Effector memory CD4-positive, alpha-beta T cell (primary cell): ENCODE results near the gene FBXO3.

ENCODE experiments used
- DNase-seq, 3 donors: peaks; one replicate each; pipeline ENCODE4 v3.0.0-alpha.2; 2020
- H3K27ac ChIP-seq: 2 replicates; pipeline ENCODE4 v1.7.0; 2013; ENCODE audit warnings: mild to moderate bottlenecking, low read length, moderate library complexity; ENCODE audit not compliant: insufficient read depth, poor library complexity, severe bottlenecking
- H3K27me3 ChIP-seq: replicated peaks from 2 replicates; pipeline ENCODE4 v1.7.0; 2013; ENCODE audit warnings: mild to moderate bottlenecking, low read length; ENCODE audit not compliant: insufficient read depth, control insufficient read depth, poor library complexity, severe bottlenecking
- H3K36me3 ChIP-seq: 2 replicates; pipeline ENCODE4 v1.7.0; 2013; ENCODE audit warnings: mild to moderate bottlenecking, low read length, moderate library complexity; ENCODE audit not compliant: control insufficient read depth, insufficient read depth
- H3K4me1 ChIP-seq: 2 replicates; pipeline ENCODE4 v1.7.0; 2013; ENCODE audit warnings: low read length, mild to moderate bottlenecking; ENCODE audit not compliant: control insufficient read depth, insufficient read depth, poor library complexity, severe bottlenecking
- H3K4me3 ChIP-seq: 2 replicates; pipeline ENCODE4 v1.7.0; 2013; ENCODE audit warnings: low read length, low read depth, mild to moderate bottlenecking; ENCODE audit not compliant: insufficient read depth, poor library complexity, severe bottlenecking
- H3K9me3 ChIP-seq: 2 replicates; pipeline ENCODE4 v1.7.0; 2013; ENCODE audit warnings: mild to moderate bottlenecking, low read length, moderate library complexity; ENCODE audit not compliant: control insufficient read depth

Gene FBXO3

GRCh38 chr11:33772870-33773269, 1.4 kb downstream of the FBXO3 start:
- H3K4me3 ChIP-seq, result peak overlapping the region; percentile 100
- no peaks in the 10 kb centered on the region for H3K9me3 ChIP-seq
- H3K36me3 ChIP-seq, result peaks cover 20% of the 10 kb centered on the region
- no peaks in the 10 kb centered on the region for H3K27me3 ChIP-seq
- no peak for DNase-seq
- H3K27ac ChIP-seq, result no peak overlapping the region
- peaks cover 22% of the 10 kb centered on the region for H3K4me1 ChIP-seq

- H3K4me1 ChIP-seq, result peaks cover 22% of the 10 kb centered on the region
- H3K9me3 ChIP-seq, result no peaks in the 10 kb centered on the region
- H3K4me3 ChIP-seq, result no peak overlapping the region
- H3K27me3 ChIP-seq, result no peaks in the 10 kb centered on the region
- peaks cover 24% of the 10 kb centered on the region for H3K36me3 ChIP-seq
- DNase-seq, result no peak
- H3K27ac ChIP-seq, result no peak overlapping the region
These were observed 2.0 kb downstream of the FBXO3 start for GRCh38 chr11:33772300-33772699.

GRCh38 chr11:33770236-33770635, 4.1 kb downstream of the FBXO3 start:
- Histone ChIP-seq H3K36me3 (peaks cover 42% of the 10 kb centered on the region), H3K9me3 (no peaks in the 10 kb centered on the region), H3K27ac (no peak overlapping the region), H3K27me3 (no peaks in the 10 kb centered on the region), H3K4me1 (peaks cover 22% of the 10 kb centered on the region), H3K4me3 (no peak overlapping the region)
- DNase-seq, result no peak

GRCh38 chr11:33769542-33769941, 4.8 kb downstream of the FBXO3 start:
- H3K36me3 ChIP-seq, result peaks cover 49% of the 10 kb centered on the region
- no peak for DNase-seq
- no peak overlapping the region for H3K4me3 ChIP-seq
- H3K27me3 ChIP-seq, result no peaks in the 10 kb centered on the region
- no peak overlapping the region for H3K27ac ChIP-seq
- H3K9me3 ChIP-seq, result no peaks in the 10 kb centered on the region
- peaks cover 15% of the 10 kb centered on the region for H3K4me1 ChIP-seq

GRCh38 chr11:33767624-33768023, 6.7 kb downstream of the FBXO3 start:
- Histone ChIP-seq H3K36me3 (peaks cover 62% of the 10 kb centered on the region), H3K4me3 (no peak overlapping the region)

GRCh38 chr11:33766085-33766484, 8.2 kb downstream of the FBXO3 start:
- Histone ChIP-seq H3K27me3 (no peaks in the 10 kb centered on the region), H3K4me3 (no peak overlapping the region), H3K9me3 (no peaks in the 10 kb centered on the region), H3K27ac (no peak overlapping the region), H3K36me3 (peaks cover 75% of the 10 kb centered on the region), H3K4me1 (no peaks in the 10 kb centered on the region)
- DNase-seq, result no peak

More at GRCh38 chr11:33767624-33768023, 6.7 kb downstream of the FBXO3 start:
- Histone ChIP-seq H3K27ac (no peak overlapping the region), H3K27me3 (no peaks in the 10 kb centered on the region), H3K9me3 (no peaks in the 10 kb centered on the region), H3K4me1 (peaks cover 3% of the 10 kb centered on the region)
- DNase-seq, result no peak

- H3K27ac ChIP-seq, result no peak overlapping the region
- no peak for DNase-seq
- H3K36me3 ChIP-seq, result peaks cover 87% of the 10 kb centered on the region
- no peaks in the 10 kb centered on the region for H3K9me3 ChIP-seq
- no peak overlapping the region for H3K4me3 ChIP-seq
- H3K4me1 ChIP-seq, result no peaks in the 10 kb centered on the region
- H3K27me3 ChIP-seq, result no peaks in the 10 kb centered on the region
These were observed 12.8 kb downstream of the FBXO3 start for GRCh38 chr11:33761471-33761870.

GRCh38 chr11:33753304-33753967, 20.9 kb downstream of the FBXO3 start:
- DNase-seq, result no peak
- no peaks in the 10 kb centered on the region for H3K4me1 ChIP-seq
- H3K9me3 ChIP-seq, result no peaks in the 10 kb centered on the region
- H3K27me3 ChIP-seq, result no peaks in the 10 kb centered on the region
- H3K4me3 ChIP-seq, result no peak overlapping the region
- peaks cover 67% of the 10 kb centered on the region for H3K36me3 ChIP-seq
- H3K27ac ChIP-seq, result no peak overlapping the region

- no peaks in the 10 kb centered on the region for H3K4me1 ChIP-seq
- no peaks in the 10 kb centered on the region for H3K9me3 ChIP-seq
- H3K27me3 ChIP-seq, result no peaks in the 10 kb centered on the region
- no peak for DNase-seq
- peaks cover 61% of the 10 kb centered on the region for H3K36me3 ChIP-seq
- no peak overlapping the region for H3K4me3 ChIP-seq
- no peak overlapping the region for H3K27ac ChIP-seq
These were observed 22.4 kb downstream of the FBXO3 start for GRCh38 chr11:33751878-33752277.

GRCh38 chr11:33747979-33748378, 26.3 kb downstream of the FBXO3 start:
- peaks cover 52% of the 10 kb centered on the region for H3K36me3 ChIP-seq

More at GRCh38 chr11:33747979-33748378, 26.3 kb downstream of the FBXO3 start:
- Histone ChIP-seq H3K9me3 (no peaks in the 10 kb centered on the region), H3K27me3 (no peaks in the 10 kb centered on the region), H3K27ac (no peak overlapping the region), H3K4me1 (no peaks in the 10 kb centered on the region), H3K4me3 (no peak overlapping the region)
- DNase-seq, result no peak
